GM20431 (cell line): ENCODE data around the gene SEPTIN14.
"Not testable (repeated sequence)": the region's sequence is repeated elsewhere in the genome, so short reads cannot be mapped to it uniquely, and the experiment has no call there.

Experiments used
- in situ Hi-C: fragments of 300-500 bp; cut with MseI, MboI; formaldehyde crosslinking; loops from one replicate; pipeline ENCODE4 v1.15.0; 2020; ENCODE audit warnings: low sequenced_read_pairs; ENCODE audit not compliant: unreplicated experiment

Gene SEPTIN14

GRCh38 chr7:55862652-55863051 is at the start of gene SEPTIN14:
Gene SEPTIN14, minus strand, starts transcription at chr7:55862752. Its CDS starts 756 bp downstream, at chr7:55861996.
- in situ Hi-C loops: not testable (repeated sequence)

- in situ Hi-C loops: no loop called here
Observed at GRCh38 chr7:55903985-55904759, 41.6 kb upstream of the SEPTIN14 start.

DNA sequence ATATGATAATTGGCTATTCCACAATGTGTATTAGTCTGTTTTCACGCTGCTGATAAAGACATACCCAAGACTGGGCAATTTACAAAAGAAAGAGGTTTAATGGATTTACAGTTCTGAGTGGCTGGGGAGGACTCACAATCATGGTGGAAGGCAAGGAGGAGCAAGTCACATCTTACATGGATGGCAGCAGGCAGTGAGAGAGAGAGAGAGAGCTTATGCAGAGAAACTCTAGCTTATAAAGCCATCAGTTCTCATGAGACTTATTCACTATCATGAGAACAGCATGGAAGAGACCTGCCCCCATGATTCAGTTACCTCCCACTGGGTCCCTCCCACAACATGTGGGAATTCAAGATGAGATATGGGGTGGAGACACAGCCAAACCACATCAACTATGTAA is 38.5 kb upstream of the SEPTIN14 start:
- in situ Hi-C loops: not testable (repeated sequence)

DNA sequence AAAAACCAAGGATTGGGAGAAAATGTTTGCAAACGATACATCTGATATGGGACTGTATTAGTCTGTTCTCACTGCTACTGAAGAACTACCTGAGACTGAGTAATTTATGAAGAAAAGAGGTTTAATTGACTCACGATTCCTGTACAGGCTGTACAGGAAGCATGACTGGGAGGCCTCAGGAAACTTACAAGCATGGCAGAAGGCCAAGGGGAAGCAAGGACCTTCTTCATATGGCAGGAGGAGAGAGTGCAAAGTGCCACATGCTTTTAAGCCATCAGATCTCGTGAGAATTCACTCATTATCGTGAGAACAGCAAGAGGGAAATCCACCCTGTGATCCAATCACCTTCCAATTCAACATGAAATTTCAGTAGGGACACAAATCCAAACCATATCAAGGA is 35.7 kb upstream of the SEPTIN14 start:
- in situ Hi-C loops: no loop called here

DNA sequence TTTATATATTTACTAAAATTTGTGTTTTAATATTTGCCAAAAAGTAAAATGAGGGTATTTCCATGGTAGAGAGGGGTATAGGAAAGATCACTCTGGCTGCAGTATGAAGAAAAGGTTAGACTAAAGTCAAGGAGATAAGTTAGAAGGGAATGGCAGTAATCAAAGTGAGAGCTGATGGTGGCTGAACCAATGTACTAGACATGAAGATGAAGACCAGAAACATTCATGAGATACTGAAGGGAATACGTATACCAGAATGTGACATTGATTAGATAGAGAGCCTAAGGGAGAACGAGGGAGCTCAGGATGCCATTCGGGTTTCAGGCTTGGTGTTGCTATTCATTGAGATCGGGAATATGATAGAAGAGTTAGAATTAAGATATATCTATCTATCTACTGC is 32.5 kb upstream of the SEPTIN14 start:
- in situ Hi-C loops: no loop called here

- in situ Hi-C loops: no loop called here
Observed at GRCh38 chr7:55893940-55894339, 31.4 kb upstream of the SEPTIN14 start.

DNA sequence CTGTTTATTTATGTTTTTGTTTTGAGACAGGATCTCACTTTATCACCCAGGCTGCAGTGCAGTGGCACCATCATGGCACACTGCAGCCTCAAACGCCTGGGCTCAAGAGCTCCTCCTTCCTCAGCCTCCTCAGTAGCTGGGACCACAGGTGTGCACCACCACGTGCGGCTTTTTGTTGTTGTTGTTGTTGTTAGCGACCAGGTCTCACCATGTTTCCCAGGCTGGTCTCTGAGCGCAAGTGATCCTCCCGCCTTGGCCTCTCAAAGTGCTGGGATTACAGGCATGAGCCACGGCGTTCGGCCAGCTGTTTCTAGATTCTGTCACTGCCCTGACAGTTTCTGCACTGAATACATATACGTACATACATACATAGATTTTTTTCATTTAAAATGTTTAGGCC is 25.8 kb upstream of the SEPTIN14 start:
- in situ Hi-C loops: not testable (repeated sequence)

GRCh38 chr7:55887821-55888247 is 25.3 kb upstream of the SEPTIN14 start:
- in situ Hi-C loops: no loop called here

GRCh38 chr7:55884321-55884720 is 21.8 kb upstream of the SEPTIN14 start:
- in situ Hi-C loops: no loop called here

- in situ Hi-C loops: no loop called here
Observed at GRCh38 chr7:55878691-55879090, 16.1 kb upstream of the SEPTIN14 start.

DNA sequence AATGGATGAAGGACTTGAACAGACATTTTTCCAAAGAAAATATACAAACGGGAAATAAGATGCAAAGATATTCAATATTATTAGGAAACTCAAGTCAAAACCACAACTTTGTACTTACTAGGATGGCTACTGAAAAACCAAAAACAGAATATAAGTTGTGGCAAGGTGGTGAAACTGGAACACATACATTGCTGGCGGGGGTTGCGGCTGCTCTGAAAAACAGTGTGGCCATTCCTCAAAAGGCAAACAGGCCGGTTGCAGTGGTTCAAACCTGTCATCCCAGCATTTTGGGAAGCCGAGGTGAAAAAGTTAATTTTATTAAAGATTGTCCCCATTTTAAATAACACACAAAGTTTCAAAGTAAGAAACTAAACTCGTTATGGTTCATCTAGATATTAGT is 14.8 kb upstream of the SEPTIN14 start:
- in situ Hi-C loops: no loop called here

DNA sequence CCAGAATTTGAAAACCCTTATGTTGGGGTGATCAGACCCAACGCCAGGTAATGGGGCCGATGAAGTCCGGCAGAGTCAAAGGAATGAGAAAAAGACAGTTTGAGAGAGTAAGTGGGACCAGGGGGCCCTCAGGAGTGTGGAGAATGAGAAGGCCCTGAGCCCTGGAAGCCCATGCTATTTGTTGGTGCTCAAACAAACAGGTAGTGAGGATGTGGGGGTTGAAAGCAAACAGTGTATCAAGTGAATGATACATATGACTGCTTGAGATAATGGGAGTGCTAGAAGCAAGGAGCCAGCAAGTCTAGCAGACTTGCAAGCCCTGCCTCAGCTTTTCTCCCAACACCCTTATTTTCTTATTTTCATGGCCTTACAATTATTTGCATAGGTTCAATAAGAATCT is 11.2 kb upstream of the SEPTIN14 start:
- in situ Hi-C loops: no loop called here

GRCh38 chr7:55871932-55872485 is 9.5 kb upstream of the SEPTIN14 start:
- in situ Hi-C loops: no loop called here

- in situ Hi-C loops: not testable (repeated sequence)
Observed at GRCh38 chr7:55868989-55869388, 6.4 kb upstream of the SEPTIN14 start.

GRCh38 chr7:55845164-55845563 is 17.4 kb downstream of the SEPTIN14 start:
- in situ Hi-C loops: not testable (repeated sequence)

- in situ Hi-C loops: no loop called here
Observed at GRCh38 chr7:55838595-55838994, 24.0 kb downstream of the SEPTIN14 start.

GRCh38 chr7:55827577-55827976 is 35.0 kb downstream of the SEPTIN14 start:
- in situ Hi-C loops: no loop called here

DNA sequence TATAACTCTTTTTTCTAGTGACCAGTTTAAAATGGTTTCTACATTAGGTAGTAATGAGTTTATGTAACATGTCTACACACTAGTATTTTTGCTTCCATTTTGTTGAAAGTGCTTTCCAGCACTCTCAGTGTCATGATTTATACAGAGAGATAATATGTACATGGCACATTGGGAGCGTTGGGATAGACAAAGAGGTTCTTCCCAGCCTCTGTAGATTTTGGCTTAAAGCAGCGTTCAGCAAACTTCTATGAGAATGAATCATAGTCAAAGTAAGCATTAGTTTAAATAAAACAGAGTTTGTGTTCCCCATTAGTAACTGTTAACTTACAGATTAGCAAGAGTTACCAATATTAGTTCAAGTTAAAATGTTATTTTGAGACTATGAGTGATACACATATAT is 43.9 kb downstream of the SEPTIN14 start:
- in situ Hi-C loops: no loop called here

GRCh38 chr7:55797260-55797659 is 65.3 kb downstream of the SEPTIN14 start:
- in situ Hi-C loops: not testable (repeated sequence)

DNA sequence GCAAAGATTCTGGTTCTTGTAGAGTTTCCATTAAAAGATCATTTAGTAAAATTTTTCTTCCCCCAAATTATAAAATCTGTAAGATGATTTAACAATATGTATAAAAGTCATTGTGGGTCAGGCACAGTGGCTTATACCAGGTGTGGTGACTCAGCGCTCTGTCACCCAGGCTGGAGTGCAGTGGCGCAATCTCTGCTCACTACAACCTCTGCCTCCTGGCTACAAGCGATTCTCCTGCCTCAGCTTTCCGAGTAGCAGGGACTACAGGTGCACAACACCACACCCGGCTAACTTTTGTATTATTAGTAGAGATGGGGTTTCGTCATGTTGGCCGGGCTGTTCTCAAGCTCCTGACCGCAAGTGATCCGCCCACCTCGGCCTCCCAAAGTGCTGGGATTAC is 68.0 kb downstream of the SEPTIN14 start:
- in situ Hi-C loops: no loop called here

DNA sequence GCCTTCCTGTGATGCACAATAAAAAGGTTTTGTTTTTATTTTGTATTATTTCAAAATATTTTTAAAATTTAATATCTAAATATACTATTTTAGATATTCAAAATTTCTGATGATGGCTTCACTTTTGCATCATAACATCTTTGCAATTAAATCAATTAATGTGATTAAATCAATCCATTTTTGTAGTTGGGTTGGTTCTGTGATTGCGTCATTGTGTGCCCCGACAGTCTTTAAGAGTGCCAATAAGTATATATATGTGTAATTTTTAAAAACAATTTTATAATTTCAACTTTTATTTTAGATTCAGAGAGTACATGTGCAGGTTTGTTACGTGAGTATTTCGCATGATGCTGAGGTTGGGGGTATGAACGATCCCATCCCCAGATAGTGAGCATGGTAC is 70.5 kb downstream of the SEPTIN14 start:
- in situ Hi-C loops: no loop called here

DNA sequence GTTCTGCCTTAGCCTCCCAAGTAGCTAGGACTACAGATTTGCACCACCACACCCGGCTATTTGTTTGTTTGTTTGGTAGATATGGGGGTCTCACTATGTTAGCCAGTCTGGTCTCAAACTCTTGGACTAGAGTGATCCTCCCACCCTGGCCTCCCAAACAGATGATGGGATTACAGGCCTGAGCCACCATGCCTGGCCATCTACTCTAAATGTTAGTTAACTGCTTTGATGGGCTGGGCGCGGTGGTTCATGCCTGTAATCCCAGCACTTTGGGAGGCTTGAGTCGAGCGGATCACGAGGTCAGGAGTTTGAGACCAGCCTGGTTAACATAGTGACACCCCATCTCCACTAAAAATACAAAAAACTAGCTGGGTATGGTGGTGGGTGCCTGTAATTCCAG is 74.8 kb downstream of the SEPTIN14 start:
- in situ Hi-C loops: no loop called here
